Tongue (tissue), 2 donors: ENCODE data around the gene R3HDM2. TPM values are rescaled to one million over a fixed set of nuclear protein-coding genes. Genes with fewer than 3 reads are reported as not detected.

Source experiments
- DNase-seq: peaks from one replicate; pipeline ENCODE4 v3.0.0-alpha.2; 2015
- total RNA-seq: library from RNA; depleted of rRNA; stranded (reverse); fragments of >200 nt; gene quantifications from one replicate; pipeline ENCODE4 v1.2.3, GENCODE V29; 2014

R3HDM2 gene
- total RNA-seq, 1 donor from 2014 or later: 40.0 TPM

- no peak for DNase-seq
Measured at GRCh38 chr12:57467212-57467874, 36.5 kb upstream of the R3HDM2 start.

- no peak for DNase-seq
Measured at GRCh38 chr12:57465747-57466505, 35.1 kb upstream of the R3HDM2 start.

- DNase-seq: no peak
Measured at GRCh38 chr12:57465030-57465746, 34.3 kb upstream of the R3HDM2 start.

DNA sequence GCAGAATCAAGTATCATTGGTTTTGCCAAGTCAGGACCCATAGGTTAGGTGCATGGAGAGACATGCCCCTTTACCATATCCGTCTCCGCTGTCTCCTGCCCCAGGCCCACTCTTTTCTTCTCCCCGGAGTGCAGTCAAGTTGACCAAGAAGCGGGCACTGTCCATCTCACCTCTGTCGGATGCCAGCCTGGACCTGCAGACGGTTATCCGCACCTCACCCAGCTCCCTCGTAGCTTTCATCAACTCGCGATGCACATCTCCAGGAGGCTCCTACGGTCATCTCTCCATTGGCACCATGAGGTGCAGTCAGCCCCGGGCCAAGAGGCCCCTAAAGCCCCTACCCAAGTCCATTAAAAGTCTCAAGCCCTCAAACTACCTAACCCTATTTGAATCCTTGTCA is 33.7 kb upstream of the R3HDM2 start:
- DNase-seq: no peak

- no peak for DNase-seq
Measured at GRCh38 chr12:57462912-57463253, 32.0 kb upstream of the R3HDM2 start.

GRCh38 chr12:57462251-57462911 is 31.5 kb upstream of the R3HDM2 start:
- peak; percentile 95 for DNase-seq

GRCh38 chr12:57461917-57462250 is 31.0 kb upstream of the R3HDM2 start:
- DNase-seq: no peak

- peak; percentile 90 for DNase-seq
Measured at GRCh38 chr12:57461276-57461916, 30.6 kb upstream of the R3HDM2 start.

DNA sequence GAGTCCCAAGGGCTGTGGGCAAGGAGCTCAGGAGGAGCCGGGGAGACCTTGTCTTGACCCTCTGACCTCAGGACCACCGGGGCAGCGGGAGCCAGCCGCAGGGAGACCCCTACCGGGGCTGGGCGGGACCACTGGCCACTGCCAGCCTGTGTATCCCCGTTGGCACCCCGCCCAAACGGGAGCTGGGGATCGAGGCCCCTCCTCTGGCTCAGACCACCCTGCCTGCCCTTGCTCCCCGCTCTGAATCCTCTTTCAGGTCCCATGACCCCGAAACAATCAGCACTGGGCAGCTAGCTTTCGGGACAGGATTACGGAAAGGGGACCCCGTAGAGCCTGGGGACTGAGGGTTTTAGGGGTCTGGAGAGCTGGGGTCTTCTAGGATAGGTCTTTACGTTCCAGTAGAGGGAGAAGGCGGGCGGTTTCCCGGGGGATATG is 30.0 kb upstream of the R3HDM2 start:
- peak; percentile 60 for DNase-seq

DNA sequence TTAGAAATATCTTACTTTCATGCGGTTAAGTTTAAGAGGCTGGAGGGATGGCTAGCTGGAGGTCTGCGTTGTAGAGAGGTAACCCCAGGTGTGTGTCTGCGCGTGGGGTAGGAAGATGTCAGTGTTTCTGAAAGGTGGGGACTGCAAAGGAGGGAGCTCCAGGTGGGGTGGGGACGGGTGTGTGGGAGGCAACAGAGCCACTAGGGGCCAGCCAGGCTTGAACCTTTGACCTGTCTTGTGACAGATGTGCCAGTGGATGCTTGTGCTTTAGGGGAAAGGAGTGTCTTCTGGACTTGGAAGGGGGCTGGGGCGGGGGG is 29.6 kb upstream of the R3HDM2 start:
- no peak for DNase-seq

GRCh38 chr12:57459750-57460467 is 29.1 kb upstream of the R3HDM2 start, which contains the start of gene GLI1:
Gene GLI1 (plus strand): TSS chr12:57459785. CDS start chr12:57463692, 3,907 bp downstream.
- peak; percentile 56 for DNase-seq

- peak; percentile 99 for DNase-seq
Measured at GRCh38 chr12:57459055-57459749, 28.4 kb upstream of the R3HDM2 start.

GRCh38 chr12:57458665-57459054 is 27.8 kb upstream of the R3HDM2 start:
- DNase-seq: no peak

GRCh38 chr12:57456737-57457490 is 26.1 kb upstream of the R3HDM2 start:
- no peak for DNase-seq

GRCh38 chr12:57456145-57456700 is 25.4 kb upstream of the R3HDM2 start:
- peak; percentile 55 for DNase-seq

DNA sequence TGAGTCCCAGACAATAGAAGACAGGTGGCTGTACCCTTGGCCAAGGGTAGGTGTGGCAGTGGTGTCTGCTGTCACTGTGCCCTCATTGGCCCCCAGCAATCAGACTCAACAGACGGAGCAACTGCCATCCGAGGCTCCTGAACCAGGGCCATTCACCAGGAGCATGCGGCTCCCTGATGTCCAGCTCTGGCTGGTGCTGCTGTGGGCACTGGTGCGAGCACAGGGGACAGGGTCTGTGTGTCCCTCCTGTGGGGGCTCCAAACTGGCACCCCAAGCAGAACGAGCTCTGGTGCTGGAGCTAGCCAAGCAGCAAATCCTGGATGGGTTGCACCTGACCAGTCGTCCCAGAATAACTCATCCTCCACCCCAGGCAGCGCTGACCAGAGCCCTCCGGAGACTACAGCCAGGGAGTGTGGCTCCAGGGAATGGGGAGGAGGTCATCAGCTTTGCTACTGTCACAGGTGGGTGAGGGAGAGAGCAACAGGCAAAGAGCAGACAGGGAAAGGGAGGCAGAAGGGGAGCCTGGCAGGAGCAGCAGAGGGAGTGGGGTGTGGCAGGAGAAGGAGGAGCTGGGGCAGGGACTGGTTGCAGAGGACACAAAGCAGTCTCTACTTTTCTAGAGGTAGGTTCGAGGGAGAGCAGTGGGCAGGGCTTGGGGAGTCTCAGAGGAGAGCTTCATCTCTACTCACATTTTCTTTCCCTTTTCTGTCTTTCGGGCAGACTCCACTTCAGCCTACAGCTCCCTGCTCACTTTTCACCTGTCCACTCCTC is 24.7 kb upstream of the R3HDM2 start:
- peak; percentile 43 for DNase-seq

GRCh38 chr12:57454566-57455373 is 23.9 kb upstream of the R3HDM2 start, which contains the start of gene INHBE:
Gene INHBE (plus strand): TSS chr12:57455307. CDS start chr12:57455537, 230 bp downstream.
- DNase-seq: peak; percentile 63

DNA sequence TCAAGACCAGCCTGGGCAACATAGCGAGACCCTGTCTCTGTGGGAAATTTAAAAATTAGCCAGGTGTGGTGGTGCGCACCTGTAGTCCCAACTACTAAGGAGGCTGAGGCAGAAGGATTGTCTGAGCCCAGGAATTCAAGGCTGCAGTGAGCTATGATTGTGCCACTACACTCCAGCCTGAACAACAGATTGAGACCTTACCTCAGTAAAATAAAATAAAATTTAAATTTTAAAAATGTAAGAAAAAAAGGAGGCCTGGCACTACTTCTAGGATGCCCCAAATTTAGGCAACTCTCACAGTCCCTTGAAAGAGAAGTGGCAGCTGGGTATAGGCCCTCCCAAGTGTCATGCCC is 23.3 kb upstream of the R3HDM2 start:
- DNase-seq: no peak
